Testis (tissue), 3 donors: ENCODE data around the gene CHRM2. TPM values are rescaled to one million over a fixed set of nuclear protein-coding genes. Genes with fewer than 3 reads are reported as not detected.

Experiments
- DNase-seq: peaks from one replicate; pipeline ENCODE4 v3.0.0-alpha.2; 2019
- H3K27ac ChIP-seq, 2 donors: fragments of 200-600 bp; sonication (generic); one replicate each; pipeline ENCODE4 v1.5.1; 2019
- H3K27me3 ChIP-seq: fragments of 200-600 bp; sonication (generic); one replicate; pipeline ENCODE4 v1.5.1; 2019
- H3K36me3 ChIP-seq: fragments of 200-600 bp; sonication (generic); one replicate; pipeline ENCODE4 v1.5.1; 2017; ENCODE audit warnings: low read depth; ENCODE audit errors: missing control alignments
- H3K4me1 ChIP-seq: fragments of 200-600 bp; sonication (generic); one replicate; pipeline ENCODE4 v1.5.1; 2019
- H3K4me3 ChIP-seq, 2 donors: fragments of 200-600 bp; sonication (generic); one replicate each; pipeline ENCODE4 v1.5.1; 2017 to 2019
- H3K9me3 ChIP-seq: fragments of 200-600 bp; sonication (generic); one replicate; pipeline ENCODE4 v1.5.1; 2017
- POLR2A ChIP-seq: fragments of 450-650 bp; IDR thresholded peaks from one replicate; pipeline ENCODE4 v1.6.1; 2017; ENCODE audit warnings: antibody characterized with exemption, mild to moderate bottlenecking, moderate library complexity
- WGBS, 2 donors: methylation state at CpG; one replicate each; pipeline ENCODE4 v1.1.5; 2018; 5-methylcytosine and 5-hydroxymethylcytosine counted together
- intact Hi-C: fragments of 100-400 bp; cut with DNase I; formaldehyde crosslinking; loops from one replicate; pipeline ENCODE4 v1.15.1; 2023; ENCODE audit warnings: low total_unique reads
- polyA plus RNA-seq: library from polyadenylated mRNA; stranded (reverse); fragments of 350-450 nt; fragmentation: Illumina TruSeq; extraction: RNeasy Lipid Tissue Mini Kit (QIAGEN cat#74804); gene quantifications from one replicate; pipeline ENCODE4 v1.2.3, GENCODE V29; 2014; ENCODE audit warnings: low read depth, low replicate concordance; ENCODE audit not compliant: insufficient read depth
- total RNA-seq, 2 donors: library from RNA; depleted of rRNA; stranded (reverse); fragments of >200 nt; gene quantifications; one replicate each; pipeline ENCODE4 v1.2.3, GENCODE V29; 2016
- TF ChIP-seq, protein P1 (sequence below), 3 experiments: fragments of 450-650 bp in 2 of 3; fragments of 200-600 bp in 1 of 3; sonication (generic) in 1 of 3; IDR thresholded peaks; one replicate each; pipeline ENCODE4 v1.5.1; 2016 to 2019; ENCODE audit warnings: antibody characterized with exemption in 3 of 3, mild to moderate bottlenecking in 2 of 3, moderate library complexity in 1 of 3

CHRM2 gene
- total and polyA plus RNA-seq, 3 donors from 2014 or later: 0.31 to 1.7 (median 0.55) TPM

DNA sequence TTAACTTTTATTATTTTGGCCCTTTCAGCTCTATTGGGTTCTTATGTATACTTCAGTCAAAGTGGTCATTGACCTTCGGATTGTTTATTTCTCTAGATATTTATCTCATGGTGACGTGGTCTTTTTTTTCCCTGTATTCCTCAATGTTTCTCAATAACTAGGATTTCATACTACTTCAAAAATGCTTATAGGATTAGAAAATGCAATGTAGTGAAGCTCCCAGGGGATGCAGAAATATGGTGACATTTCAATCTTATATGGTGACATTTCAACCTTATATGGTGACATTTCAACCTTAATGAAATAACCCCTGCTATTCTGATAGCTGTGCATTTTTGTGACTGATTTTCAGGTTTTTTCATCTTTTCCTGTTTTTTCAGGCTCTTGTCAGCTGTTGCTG is 51.4 kb downstream of the CHRM2 start:
- DNase-seq: no peak
- H3K9me3 ChIP-seq: no peaks in the 10 kb centered on the region
- no peak overlapping the region for H3K4me3 ChIP-seq
- no peaks in the 10 kb centered on the region for H3K4me1 ChIP-seq
- no peaks in the 10 kb centered on the region for H3K27me3 ChIP-seq
- TF ChIP-seq, protein P1, sequence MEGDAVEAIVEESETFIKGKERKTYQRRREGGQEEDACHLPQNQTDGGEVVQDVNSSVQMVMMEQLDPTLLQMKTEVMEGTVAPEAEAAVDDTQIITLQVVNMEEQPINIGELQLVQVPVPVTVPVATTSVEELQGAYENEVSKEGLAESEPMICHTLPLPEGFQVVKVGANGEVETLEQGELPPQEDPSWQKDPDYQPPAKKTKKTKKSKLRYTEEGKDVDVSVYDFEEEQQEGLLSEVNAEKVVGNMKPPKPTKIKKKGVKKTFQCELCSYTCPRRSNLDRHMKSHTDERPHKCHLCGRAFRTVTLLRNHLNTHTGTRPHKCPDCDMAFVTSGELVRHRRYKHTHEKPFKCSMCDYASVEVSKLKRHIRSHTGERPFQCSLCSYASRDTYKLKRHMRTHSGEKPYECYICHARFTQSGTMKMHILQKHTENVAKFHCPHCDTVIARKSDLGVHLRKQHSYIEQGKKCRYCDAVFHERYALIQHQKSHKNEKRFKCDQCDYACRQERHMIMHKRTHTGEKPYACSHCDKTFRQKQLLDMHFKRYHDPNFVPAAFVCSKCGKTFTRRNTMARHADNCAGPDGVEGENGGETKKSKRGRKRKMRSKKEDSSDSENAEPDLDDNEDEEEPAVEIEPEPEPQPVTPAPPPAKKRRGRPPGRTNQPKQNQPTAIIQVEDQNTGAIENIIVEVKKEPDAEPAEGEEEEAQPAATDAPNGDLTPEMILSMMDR (IDR thresholded peaks at IDR 0.05): no peak
- no peak for TF ChIP-seq POLR2A
- WGBS, 2 donors: 87 to 90% methylated on average over 2 of the region's 2 CpGs
- H3K36me3 ChIP-seq: no peaks in the 10 kb centered on the region
- intact Hi-C loops: no loop called here
- no peak overlapping the region for H3K27ac ChIP-seq

DNA sequence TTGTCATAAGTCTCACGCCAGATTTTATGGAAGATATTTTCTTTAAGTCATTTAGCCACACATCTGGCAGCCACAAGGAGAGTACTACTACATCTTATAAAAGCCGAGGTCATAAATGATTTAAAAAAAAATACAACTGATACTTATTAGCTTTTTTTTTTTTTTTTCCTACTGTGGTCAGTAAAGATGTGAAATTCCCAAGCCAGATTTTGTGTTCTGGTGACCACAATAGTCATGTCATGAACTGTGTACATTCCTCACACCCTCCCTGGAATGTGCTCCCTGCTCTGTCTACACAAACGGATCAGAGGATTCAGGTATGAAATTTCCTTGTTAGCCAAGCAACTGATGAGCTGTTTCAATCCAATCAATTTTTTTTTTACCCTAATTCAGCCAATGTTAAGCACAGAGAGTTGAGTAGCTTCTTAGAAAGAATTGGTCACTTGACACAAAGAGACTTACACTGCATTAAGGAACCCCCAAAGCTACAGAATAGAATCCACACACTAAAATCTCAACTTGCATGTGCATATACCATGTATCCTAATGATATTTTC is 54.7 kb downstream of the CHRM2 start:
- 65 to 72% methylated on average over 3 of the region's 3 CpGs for WGBS, 2 donors
- intact Hi-C loops: no loop called here
- Histone ChIP-seq H3K36me3 (no peaks in the 10 kb centered on the region), H3K27ac (no peak overlapping the region), H3K4me3 (no peak overlapping the region), H3K4me1 (no peaks in the 10 kb centered on the region), H3K9me3 (no peaks in the 10 kb centered on the region), H3K27me3 (no peaks in the 10 kb centered on the region)
- TF ChIP-seq POLR2A: no peak
- TF ChIP-seq, protein P1 (IDR thresholded peaks at IDR 0.05): no peak
- no peak for DNase-seq

DNA sequence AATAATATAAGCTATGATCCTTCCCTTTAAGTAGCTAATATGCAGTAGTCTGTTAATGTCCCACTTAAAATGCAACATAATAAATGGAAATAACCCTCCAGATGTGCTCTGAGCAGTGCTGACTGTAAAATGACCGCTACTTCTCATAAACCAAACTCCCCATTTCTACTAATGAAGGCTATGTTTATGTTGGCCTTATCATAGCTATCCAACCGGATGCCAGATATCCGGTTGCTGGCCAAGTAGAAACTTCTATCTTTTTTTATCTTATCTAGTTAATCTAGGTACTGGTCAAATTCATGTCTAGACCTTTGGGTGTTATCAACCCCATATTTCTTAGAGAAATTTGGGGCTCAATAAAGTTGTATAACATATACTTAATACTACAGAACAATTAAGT is 56.6 kb downstream of the CHRM2 start:
- intact Hi-C loops: no loop called here
- Histone ChIP-seq H3K4me3 (no peak overlapping the region), H3K4me1 (no peaks in the 10 kb centered on the region), H3K36me3 (no peaks in the 10 kb centered on the region), H3K9me3 (no peaks in the 10 kb centered on the region), H3K27ac (no peak overlapping the region), H3K27me3 (no peaks in the 10 kb centered on the region)
- no peak for DNase-seq
- TF ChIP-seq, protein P1 (IDR thresholded peaks at IDR 0.05): no peak
- TF ChIP-seq POLR2A: no peak
- WGBS, 2 donors: 19 to 31% methylated on average over 3 of the region's 3 CpGs

DNA sequence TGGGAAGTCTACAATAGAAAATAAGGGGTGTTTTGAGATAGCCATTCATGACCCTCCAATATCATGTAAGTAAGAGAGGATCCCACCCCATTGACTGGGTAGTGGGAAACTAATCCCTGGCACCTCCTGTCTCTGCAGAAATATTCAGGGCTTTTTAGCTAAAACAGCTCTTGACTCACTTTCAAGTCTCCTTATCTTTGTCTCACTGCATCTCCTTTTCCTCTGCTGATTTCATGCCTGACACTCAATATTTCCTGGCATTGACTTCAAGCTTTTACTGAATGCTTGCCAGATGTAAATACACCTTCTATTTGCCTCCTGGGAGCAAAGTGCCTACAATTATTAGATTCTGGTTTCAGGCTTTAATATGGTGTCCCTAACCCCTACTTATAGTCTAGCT is 57.1 kb downstream of the CHRM2 start:
- Histone ChIP-seq H3K4me3 (no peak overlapping the region), H3K4me1 (no peaks in the 10 kb centered on the region), H3K27ac (no peak overlapping the region), H3K36me3 (no peaks in the 10 kb centered on the region), H3K9me3 (no peaks in the 10 kb centered on the region), H3K27me3 (no peaks in the 10 kb centered on the region)
- TF ChIP-seq, protein P1 (IDR thresholded peaks at IDR 0.05): no peak
- TF ChIP-seq POLR2A: no peak
- intact Hi-C loops: no loop called here
- DNase-seq: no peak

DNA sequence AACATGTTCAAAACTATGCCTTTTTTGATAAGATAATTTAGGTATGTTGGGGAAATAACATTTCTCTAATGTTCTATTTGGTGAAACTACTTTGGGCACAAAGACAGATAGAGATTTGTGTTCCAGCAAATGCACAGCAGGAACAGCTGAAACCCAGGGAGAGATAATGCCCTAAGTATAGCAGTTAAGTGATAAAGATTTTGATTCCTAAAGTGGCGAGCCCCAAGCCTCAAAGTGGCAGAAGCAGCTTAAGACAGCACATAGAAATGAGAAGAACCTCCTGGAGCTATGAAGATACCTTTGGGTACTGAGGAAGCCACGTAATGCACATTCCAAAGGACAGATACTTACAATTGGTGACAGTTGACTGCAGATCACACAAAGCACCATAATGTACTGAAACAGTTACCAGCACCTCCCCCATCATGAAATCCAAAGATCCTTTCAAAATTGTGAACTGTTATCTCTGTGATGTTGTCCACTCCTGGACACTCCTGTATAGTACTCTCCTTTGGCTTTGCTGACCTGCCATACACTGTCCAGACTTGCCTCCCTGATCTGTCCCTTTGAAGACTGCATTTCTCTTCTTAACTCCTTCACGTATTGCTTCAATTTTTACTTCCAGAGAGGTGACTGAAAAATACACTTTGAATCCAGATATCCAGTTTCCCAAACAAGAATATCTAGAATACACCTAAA is 62.9 kb downstream of the CHRM2 start:
- H3K9me3 ChIP-seq: no peaks in the 10 kb centered on the region
- 51 to 63% methylated on average over 3 of the region's 3 CpGs for WGBS, 2 donors
- intact Hi-C loops: no loop called here
- no peaks in the 10 kb centered on the region for H3K27me3 ChIP-seq
- no peaks in the 10 kb centered on the region for H3K4me1 ChIP-seq
- no peak for DNase-seq
- no peak overlapping the region for H3K27ac ChIP-seq
- no peak overlapping the region for H3K4me3 ChIP-seq
- TF ChIP-seq POLR2A: no peak
- TF ChIP-seq, protein P1 (IDR thresholded peaks at IDR 0.05): no peak
- no peaks in the 10 kb centered on the region for H3K36me3 ChIP-seq
